ENCODE results near the gene ANKZF1.

The ANKZF1 gene

DNA sequence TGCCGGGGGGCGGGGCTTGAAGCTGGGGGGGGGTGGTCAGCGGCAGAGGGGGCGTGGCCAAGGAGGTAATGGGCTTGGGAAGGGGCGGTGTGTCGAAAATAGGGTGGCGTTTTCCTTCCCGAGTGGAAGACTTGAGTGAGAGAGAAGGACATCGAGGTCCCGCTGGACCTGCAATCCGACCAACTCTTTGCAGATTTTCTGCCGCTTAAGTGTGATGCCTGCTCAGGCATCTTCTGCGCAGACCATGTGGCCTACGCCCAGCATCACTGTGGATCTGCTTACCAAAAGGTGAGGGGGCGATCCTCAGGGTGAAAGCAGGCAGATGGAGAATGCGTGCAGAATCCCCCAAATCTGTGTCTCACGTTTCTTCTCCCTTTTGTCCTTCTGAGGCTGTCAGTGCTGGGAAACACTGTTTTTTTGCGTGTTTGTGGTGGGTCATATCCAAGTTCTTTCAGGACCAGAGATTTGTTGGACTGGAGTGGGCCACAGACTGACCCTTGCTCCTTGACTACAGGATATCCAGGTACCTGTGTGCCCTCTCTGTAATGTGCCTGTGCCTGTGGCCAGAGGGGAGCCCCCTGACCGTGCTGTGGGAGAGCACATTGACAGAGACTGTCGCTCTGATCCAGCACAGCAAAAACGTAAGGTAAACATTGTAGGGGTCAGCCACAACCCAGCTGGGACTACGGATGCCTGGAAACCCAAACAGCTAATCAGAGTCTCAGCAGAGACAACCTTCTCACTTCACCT lies 22.3 kb upstream of the ANKZF1 start:
- no peak for DNase-seq (ENCODE audit: extremely low read depth in 1 of 2, low read depth in 1 of 2)

GRCh38 chr2:219207884-219208740 lies 21.5 kb upstream of the ANKZF1 start:
- no peak for DNase-seq (ENCODE audit: extremely low read depth in 1 of 2, low read depth in 1 of 2)

GRCh38 chr2:219209236-219210195 lies 20.1 kb upstream of the ANKZF1 start:
- DNase-seq (ENCODE audit: extremely low read depth in 1 of 2, low read depth in 1 of 2) = no peak

GRCh38 chr2:219210196-219210885 lies 19.3 kb upstream of the ANKZF1 start:
- DNase-seq (ENCODE audit: extremely low read depth in 1 of 2, low read depth in 1 of 2) = no peak

DNA sequence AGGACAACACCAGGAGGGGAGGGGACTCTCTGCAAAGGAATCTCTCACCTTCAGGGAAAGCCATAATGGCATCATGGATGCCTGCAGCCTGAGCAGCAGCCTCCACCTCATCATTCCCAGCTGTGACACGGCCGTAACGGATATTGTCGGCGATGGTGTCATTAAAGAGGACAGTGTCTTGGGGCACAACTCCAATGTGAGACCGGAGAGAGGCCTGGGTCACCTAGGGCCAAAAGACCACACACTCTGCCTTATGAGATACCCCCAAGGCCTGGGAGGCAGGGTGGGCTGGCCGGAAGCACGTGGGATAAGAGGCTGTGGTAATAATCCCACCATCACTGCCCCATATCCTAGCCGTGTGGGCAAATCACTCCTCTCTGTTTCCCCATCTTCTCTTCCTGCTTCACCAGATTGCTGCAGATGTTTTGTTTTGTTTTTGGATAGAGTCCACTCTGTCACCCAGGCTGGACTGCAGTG lies 18.7 kb upstream of the ANKZF1 start:
- no peak for DNase-seq (ENCODE audit: extremely low read depth in 1 of 2, low read depth in 1 of 2)

GRCh38 chr2:219213026-219213415 lies 16.6 kb upstream of the ANKZF1 start:
- no peak for DNase-seq (ENCODE audit: extremely low read depth in 1 of 2, low read depth in 1 of 2)

DNA sequence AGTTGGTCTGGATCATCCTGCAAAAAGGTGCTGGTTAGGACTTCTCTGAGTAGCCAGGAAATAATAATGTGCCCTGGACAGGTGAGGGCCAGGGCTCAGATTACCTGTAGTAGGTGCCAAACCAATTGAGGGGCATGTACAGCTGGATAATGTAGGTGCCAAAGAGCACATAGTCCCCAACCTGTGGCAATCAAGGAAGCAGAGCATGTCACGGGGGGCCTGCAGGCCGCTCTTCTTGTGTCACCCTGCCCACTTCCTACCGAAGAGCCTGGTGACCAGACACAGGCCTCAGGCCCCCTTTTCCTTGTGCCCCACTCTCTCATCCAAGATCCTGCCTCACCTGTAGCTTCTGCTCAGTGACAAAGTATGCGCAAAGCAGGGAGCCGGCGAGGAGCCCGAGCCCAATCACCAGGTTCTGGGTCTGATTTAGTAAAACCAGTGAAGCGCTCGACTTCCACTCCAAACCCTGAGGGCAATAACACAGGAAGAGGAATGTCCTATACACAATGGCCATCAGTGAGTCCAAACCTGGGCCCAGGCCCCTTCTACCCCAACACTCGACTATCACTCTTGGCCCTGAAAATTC lies 16.0 kb upstream of the ANKZF1 start:
- DNase-seq (ENCODE audit: extremely low read depth in 1 of 2, low read depth in 1 of 2) = no peak

DNA sequence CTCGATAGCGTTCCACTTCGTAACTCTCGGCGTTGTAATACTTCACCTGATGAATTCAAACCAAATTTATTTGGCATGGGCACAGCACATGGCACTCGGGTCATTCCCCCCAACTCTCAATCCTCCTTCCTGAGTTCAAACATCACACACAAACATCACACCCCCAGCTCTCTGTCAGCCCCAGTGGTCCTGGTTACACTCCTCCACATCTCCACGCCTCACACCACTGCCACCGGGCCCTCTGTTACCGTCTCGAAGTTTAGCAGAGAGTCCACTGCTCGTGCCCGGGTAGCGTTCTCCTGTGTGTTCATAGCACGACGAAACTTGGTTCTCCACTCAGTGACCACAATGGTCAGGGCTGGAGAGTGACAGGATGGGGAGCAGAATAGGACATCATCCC lies 15.5 kb upstream of the ANKZF1 start:
- no peak for DNase-seq (ENCODE audit: extremely low read depth in 1 of 2, low read depth in 1 of 2)

DNA sequence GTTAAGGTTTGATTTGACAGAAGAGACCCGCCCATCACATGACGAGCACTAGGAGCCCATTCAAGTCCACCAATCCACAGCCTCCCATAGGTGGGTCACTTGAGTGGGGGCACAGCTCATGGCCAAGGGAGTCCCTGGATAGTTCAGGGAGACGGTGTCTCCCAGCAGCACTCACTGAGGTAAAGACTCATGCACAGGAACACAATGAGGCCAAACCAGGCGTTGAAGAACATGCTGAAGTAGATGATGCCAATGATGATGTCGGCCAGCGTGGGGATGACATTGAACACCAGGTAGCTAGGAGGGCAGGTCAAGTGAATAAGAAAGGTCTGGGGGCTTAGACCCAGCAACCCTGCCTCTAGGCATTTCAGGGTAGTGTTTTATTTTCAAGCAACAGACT lies 14.8 kb upstream of the ANKZF1 start:
- no peak for DNase-seq (ENCODE audit: extremely low read depth in 1 of 2, low read depth in 1 of 2)

DNA sequence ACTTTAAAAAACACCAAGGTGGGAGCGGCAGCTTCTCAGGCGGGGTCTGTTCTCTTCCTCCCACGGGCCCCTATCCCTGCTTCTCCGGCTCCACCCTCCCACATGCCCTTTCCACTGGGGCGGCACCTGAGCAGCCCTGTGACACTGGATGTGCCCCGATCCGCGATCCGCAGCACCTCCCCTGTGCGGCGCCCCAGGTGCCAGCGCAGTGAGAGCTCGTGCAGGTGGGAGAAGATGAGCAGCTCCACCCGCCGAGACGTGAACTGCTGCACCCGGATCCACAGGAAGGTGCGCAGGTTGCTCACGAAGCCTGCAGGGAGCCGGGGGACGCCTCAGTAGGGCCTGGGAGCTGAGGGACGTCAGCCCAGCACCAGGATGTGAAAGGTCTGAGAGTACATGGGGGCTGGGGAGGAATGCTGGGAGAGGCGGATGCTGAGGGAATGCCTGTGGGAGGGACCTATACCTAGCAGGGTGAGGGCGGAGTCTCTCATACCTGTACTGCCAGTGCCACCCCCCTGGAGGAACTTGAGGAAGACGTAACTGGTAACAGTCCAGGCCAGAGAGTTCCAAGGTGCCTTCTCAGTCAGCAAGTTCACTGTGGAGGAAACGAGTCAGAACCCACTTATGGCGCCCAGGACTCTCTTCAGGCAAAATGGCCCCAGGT lies 13.6 kb upstream of the ANKZF1 start:
- DNase-seq (ENCODE audit: extremely low read depth in 1 of 2, low read depth in 1 of 2) = no peak

- no peak for DNase-seq (ENCODE audit: extremely low read depth in 1 of 2, low read depth in 1 of 2)
These were observed 13.1 kb upstream of the ANKZF1 start for GRCh38 chr2:219216535-219216915.

DNA sequence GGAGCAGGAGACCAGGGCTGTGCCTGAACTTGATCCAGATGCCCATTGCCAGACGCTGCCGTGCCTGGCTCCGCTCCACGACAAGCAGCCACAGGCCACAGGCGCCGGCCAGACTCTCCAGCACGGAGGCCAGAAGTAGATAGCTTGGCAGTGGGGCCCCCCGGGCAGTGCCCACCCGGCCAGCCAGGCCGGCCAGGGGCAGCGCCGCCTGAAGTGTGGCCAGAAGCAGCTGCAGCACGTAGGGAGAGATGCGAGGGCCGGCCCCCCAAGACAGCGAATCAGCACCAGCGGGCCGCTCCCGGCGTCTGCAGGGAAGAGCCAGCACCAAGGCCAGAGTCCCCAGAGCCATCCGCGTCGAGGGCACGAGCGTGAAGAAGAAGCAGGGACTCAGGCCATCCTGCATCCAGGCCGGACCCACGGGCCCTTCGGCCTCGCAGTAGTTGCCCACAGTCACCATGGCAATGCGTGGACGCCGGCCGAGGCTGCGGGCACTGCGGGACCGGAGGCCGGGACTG lies 11.3 kb upstream of the ANKZF1 start:
- no peak for DNase-seq (ENCODE audit: extremely low read depth in 1 of 2, low read depth in 1 of 2)

DNA sequence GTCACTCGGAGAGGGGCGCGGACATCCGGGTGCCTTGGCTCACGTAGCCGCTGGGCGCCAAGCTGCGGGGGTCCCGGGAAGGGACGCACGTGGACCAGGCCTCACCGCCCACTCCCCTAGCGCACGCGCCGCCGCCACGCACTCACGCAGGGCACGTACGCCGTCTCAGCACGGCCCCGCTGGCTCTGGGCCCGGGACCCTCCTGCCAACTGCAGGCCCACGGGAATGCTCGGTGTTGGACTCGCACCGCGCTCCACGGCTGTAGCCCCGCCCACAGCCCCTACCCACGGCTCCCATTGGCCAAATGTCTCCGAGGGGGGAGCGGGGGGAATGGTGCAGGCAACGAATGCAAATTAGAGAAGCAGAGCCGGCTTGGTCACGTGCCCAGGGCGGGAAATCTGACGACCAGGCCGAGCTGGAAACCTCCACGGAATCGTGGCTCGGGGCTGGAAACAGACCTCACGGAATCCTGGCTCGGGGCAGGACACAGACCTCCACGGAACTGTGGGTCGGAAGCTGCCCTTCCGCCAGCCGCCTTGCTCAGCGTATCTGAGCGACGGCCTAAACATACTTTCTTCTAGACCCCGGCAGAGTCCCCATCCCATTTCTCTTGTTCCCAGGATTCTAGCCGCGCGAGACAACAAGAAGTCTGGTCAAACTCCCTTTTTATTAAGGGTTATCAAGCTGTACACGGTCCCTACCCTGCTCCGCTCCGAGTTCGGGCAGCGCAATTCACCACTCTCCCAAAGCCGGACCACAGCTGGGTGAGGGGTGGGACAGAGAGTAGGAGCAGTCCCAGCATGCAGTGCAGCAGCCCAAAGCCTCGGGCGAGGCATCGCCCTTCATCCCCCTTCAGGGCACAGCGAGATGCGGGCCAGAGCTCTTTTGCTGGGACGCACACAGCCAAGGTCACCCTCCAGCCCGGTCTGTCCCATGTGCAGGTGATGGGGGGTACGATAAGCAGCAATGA lies 10.6 kb upstream of the ANKZF1 start, which contains the start of gene ABCB6:
ABCB6 (minus strand) TSS at position 227 of the 970 bp plus-strand sequence. CDS start 285 bp downstream, outside the sequence.
- peak; percentile 68 to 73 for DNase-seq (ENCODE audit: extremely low read depth in 1 of 2, low read depth in 1 of 2)

- no peak for DNase-seq (ENCODE audit: extremely low read depth in 1 of 2, low read depth in 1 of 2)
These were observed 9.6 kb upstream of the ANKZF1 start for GRCh38 chr2:219219784-219220532.

DNA sequence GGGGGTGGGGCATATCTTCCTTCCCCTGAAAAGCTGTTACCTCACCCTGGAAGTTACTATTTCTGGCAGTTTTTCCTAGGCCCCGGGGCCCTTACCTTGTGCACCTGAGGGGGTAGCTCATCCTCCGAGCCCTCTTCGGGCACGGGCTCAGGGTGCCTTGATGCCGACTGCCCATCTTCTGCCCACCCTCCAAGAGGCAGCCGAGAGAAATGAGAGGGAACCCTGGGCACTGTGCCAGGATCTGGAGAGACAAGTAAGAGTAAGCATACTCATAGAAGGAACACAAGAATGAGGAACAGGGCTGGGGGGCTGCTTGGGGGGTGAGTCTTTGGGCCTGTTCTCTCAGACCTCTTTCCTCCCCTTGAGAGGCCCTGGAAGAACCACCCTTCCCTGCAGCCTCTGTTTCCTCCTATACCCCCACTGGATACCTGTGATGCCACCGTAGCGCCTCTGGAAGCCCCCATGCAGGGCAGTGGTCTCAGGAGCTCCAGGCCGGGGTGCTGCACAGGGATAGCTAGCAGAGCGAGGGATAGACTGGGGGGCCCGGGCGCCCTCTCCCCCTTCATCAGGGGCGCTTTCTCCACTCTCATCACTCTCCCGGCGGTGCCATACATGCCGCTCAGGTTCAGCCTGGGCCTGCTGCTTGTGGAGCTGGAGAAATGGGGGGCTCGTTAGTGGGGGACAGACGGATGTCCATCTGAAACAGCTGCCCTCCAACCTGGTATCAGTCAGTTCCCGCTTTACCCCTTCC lies 8.8 kb upstream of the ANKZF1 start:
- no peak for DNase-seq (ENCODE audit: extremely low read depth in 1 of 2, low read depth in 1 of 2)

- DNase-seq (ENCODE audit: extremely low read depth in 1 of 2, low read depth in 1 of 2) = no peak
These were observed 7.6 kb upstream of the ANKZF1 start for GRCh38 chr2:219221957-219222518.
